ENCODE data around the gene KRTAP10-5.
"Not testable (repeated sequence)": the region's sequence is repeated elsewhere in the genome, so short reads cannot be mapped to it uniquely, and the experiment has no call there.

KRTAP10-5 gene

GRCh38 chr21:44611551-44611950, 31.1 kb upstream of the KRTAP10-5 start:
- in situ Hi-C loops (cut with HindIII; ENCODE audit: low sequenced_read_pairs), result no loop called here

GRCh38 chr21:44610157-44610843, 29.9 kb upstream of the KRTAP10-5 start:
- in situ Hi-C loops (cut with HindIII; ENCODE audit: low sequenced_read_pairs), result not testable (repeated sequence)

- in situ Hi-C loops (cut with HindIII; ENCODE audit: low sequenced_read_pairs), result no loop called here
These were observed 28.8 kb upstream of the KRTAP10-5 start for GRCh38 chr21:44609193-44609592.

GRCh38 chr21:44606495-44606894, 26.1 kb upstream of the KRTAP10-5 start:
- in situ Hi-C loops (cut with HindIII; ENCODE audit: low sequenced_read_pairs), result no loop called here

- in situ Hi-C loops (cut with HindIII; ENCODE audit: low sequenced_read_pairs), result no loop called here
These were observed 23.5 kb upstream of the KRTAP10-5 start for GRCh38 chr21:44603911-44604310.

- in situ Hi-C loops (cut with HindIII; ENCODE audit: low sequenced_read_pairs), result no loop called here
These were observed 22.9 kb upstream of the KRTAP10-5 start for GRCh38 chr21:44603109-44603875.

- in situ Hi-C loops (cut with HindIII; ENCODE audit: low sequenced_read_pairs), result no loop called here
These were observed 22.1 kb upstream of the KRTAP10-5 start for GRCh38 chr21:44602463-44602850.

GRCh38 chr21:44601596-44602462, 21.4 kb upstream of the KRTAP10-5 start:
- in situ Hi-C loops (cut with HindIII; ENCODE audit: low sequenced_read_pairs), result no loop called here

GRCh38 chr21:44601091-44601490, 20.7 kb upstream of the KRTAP10-5 start:
- in situ Hi-C loops (cut with HindIII; ENCODE audit: low sequenced_read_pairs), result not testable (repeated sequence)

- in situ Hi-C loops (cut with HindIII; ENCODE audit: low sequenced_read_pairs), result not testable (repeated sequence)
These were observed 19.9 kb upstream of the KRTAP10-5 start, which contains the start of gene KRTAP10-7 for GRCh38 chr21:44600118-44600978. Gene KRTAP10-7, plus strand, starts transcription at chr21:44600597. Its CDS starts 25 bp downstream, at chr21:44600622.

- in situ Hi-C loops (cut with HindIII; ENCODE audit: low sequenced_read_pairs), result no loop called here
These were observed 19.0 kb upstream of the KRTAP10-5 start for GRCh38 chr21:44599264-44600029.

- in situ Hi-C loops (cut with HindIII; ENCODE audit: low sequenced_read_pairs), result no loop called here
These were observed 17.7 kb upstream of the KRTAP10-5 start for GRCh38 chr21:44598061-44598460.

- in situ Hi-C loops (cut with HindIII; ENCODE audit: low sequenced_read_pairs), result no loop called here
These were observed 15.8 kb upstream of the KRTAP10-5 start for GRCh38 chr21:44596068-44596725.

- in situ Hi-C loops (cut with HindIII; ENCODE audit: low sequenced_read_pairs), result no loop called here
These were observed 15.1 kb upstream of the KRTAP10-5 start for GRCh38 chr21:44595524-44595923.

- in situ Hi-C loops (cut with HindIII; ENCODE audit: low sequenced_read_pairs), result no loop called here
These were observed 14.1 kb upstream of the KRTAP10-5 start for GRCh38 chr21:44594406-44594916.

- in situ Hi-C loops (cut with HindIII; ENCODE audit: low sequenced_read_pairs), result no loop called here
These were observed 13.4 kb upstream of the KRTAP10-5 start for GRCh38 chr21:44593598-44594405.

GRCh38 chr21:44592446-44593311, 12.3 kb upstream of the KRTAP10-5 start, which contains the start of gene KRTAP10-6:
Gene KRTAP10-6, minus strand, starts transcription at chr21:44592505. Its CDS starts 21 bp downstream, at chr21:44592484.
- in situ Hi-C loops (cut with HindIII; ENCODE audit: low sequenced_read_pairs), result no loop called here
